MM.1S (cell line): ENCODE results near the gene KLF18.

Source experiments
- EZH2 ChIP-seq: fragments of 300-600 bp; sonication (generic); optimal IDR thresholded peaks from 2 replicates; pipeline ENCODE3; 2017; ENCODE audit warnings: low read depth, mild to moderate bottlenecking, antibody characterized with exemption, low read length, mixed read lengths
- EZH2phosphoT487 ChIP-seq: fragments of 300-600 bp; sonication (generic); IDR thresholded peaks from 2 replicates; pipeline ENCODE4 v1.6.1; 2018; ENCODE audit warnings: antibody characterized with exemption, low read length
- TF ChIP-seq, protein P1 (sequence below): fragments of 300-600 bp; sonication (generic); IDR thresholded peaks from 2 replicates; pipeline ENCODE4 v1.5.1; 2016; ENCODE audit warnings: antibody characterized with exemption, low read length, mixed read lengths

- TF ChIP-seq EZH2 (no peak), EZH2phosphoT487 (no peak)
- TF ChIP-seq, protein P1, sequence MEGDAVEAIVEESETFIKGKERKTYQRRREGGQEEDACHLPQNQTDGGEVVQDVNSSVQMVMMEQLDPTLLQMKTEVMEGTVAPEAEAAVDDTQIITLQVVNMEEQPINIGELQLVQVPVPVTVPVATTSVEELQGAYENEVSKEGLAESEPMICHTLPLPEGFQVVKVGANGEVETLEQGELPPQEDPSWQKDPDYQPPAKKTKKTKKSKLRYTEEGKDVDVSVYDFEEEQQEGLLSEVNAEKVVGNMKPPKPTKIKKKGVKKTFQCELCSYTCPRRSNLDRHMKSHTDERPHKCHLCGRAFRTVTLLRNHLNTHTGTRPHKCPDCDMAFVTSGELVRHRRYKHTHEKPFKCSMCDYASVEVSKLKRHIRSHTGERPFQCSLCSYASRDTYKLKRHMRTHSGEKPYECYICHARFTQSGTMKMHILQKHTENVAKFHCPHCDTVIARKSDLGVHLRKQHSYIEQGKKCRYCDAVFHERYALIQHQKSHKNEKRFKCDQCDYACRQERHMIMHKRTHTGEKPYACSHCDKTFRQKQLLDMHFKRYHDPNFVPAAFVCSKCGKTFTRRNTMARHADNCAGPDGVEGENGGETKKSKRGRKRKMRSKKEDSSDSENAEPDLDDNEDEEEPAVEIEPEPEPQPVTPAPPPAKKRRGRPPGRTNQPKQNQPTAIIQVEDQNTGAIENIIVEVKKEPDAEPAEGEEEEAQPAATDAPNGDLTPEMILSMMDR = no peak
Observed at GRCh38 chr1:44129616-44130500, 11.6 kb downstream of the KLF18 start.
